GM12878 (cell line): ENCODE data around the gene B3GAT1. TPM values are rescaled to one million over a fixed set of nuclear protein-coding genes. Genes with fewer than 3 reads are reported as not detected.

Experiments
- ATAC-seq: fragments of 200-7000 bp; cut with Tn5 transposase; 3 replicates; pipeline ENCODE4 v1.9.1; 2020; ENCODE audit warnings: mild to moderate bottlenecking, moderate library complexity
- BruUV-seq: library from RNA; stranded (reverse); fragments of 400-500 nt; replicated peaks from 2 replicates; lab custom pipeline; 2021; lab: Mats Ljungman, UMichigan
- CTCF ChIA-PET: fragments of 300-600 bp; sonication (Branson Sonifier 250); formaldehyde crosslinking; extraction: SDS; loops from one replicate; lab custom pipeline; 2021; ENCODE audit warnings: inconsistent platforms; lab: Yijun Ruan, JAX
- POLR2A ChIA-PET: fragments of 350-600 bp; formaldehyde crosslinking; extraction: SDS; loops from one replicate; lab custom pipeline; 2021; ENCODE audit warnings: inconsistent platforms; lab: Charles Lee
- RAD21 ChIA-PET: fragments of 300-600 bp; sonication (Branson Sonifier 250); formaldehyde crosslinking; loops from one replicate; lab custom pipeline; 2023; ENCODE audit warnings: antibody characterized with exemption; ENCODE audit not compliant: unreplicated experiment; lab: Charles Lee
- SMC1A ChIA-PET: fragments of 300-600 bp; sonication (Branson Sonifier 250); formaldehyde crosslinking; loops from one replicate; lab custom pipeline; 2023; ENCODE audit not compliant: unreplicated experiment, uncharacterized antibody; lab: Charles Lee
- DNase-seq: peaks from one replicate; pipeline ENCODE4 v3.0.0-alpha.2; 2011; ENCODE audit warnings: low read depth, low spot score
- FAIRE-seq: peaks from 3 replicates; lab custom pipeline; 2011; peaks lifted over from hg19 to GRCh38; lab: Jason Lieb, UNC
- H2AFZ ChIP-seq: 2 replicates; pipeline ENCODE4 v1.6.0; 2011; ENCODE audit warnings: low read depth, low read length, control low read depth; ENCODE audit not compliant: control insufficient read depth
- H3K27ac ChIP-seq: 2 replicates; pipeline ENCODE4 v1.5.1; 2011; ENCODE audit warnings: control low read depth; ENCODE audit not compliant: control insufficient read depth, insufficient read depth
- H3K27me3 ChIP-seq, 2 experiments: replicated peaks in 1 of 2; 2 replicates each; pipeline versions ENCODE4 v1.6.0 to v1.6.1; 2011; ENCODE audit warnings: low read length in 1 of 2; ENCODE audit not compliant: control insufficient read depth in 2 of 2, insufficient read depth in 2 of 2
- H3K36me3 ChIP-seq, 2 experiments: 2 replicates each; pipeline ENCODE4 v1.5.1; 2011; ENCODE audit warnings: low read length in 1 of 2; ENCODE audit not compliant: control insufficient read depth in 2 of 2, insufficient read depth in 2 of 2
- H3K4me1 ChIP-seq: 2 replicates; pipeline ENCODE4 v1.6.1; 2011; ENCODE audit warnings: mild to moderate bottlenecking, low read length, moderate library complexity, mixed read lengths; ENCODE audit not compliant: control insufficient read depth, insufficient read depth
- H3K4me2 ChIP-seq: 2 replicates; pipeline ENCODE4 v1.6.0; 2011; ENCODE audit warnings: control low read depth; ENCODE audit not compliant: control insufficient read depth, insufficient read depth
- H3K4me3 ChIP-seq: fragments of 200-600 bp; sonication (generic); 2 replicates; pipeline ENCODE4 v1.5.1; 2016
- H3K79me2 ChIP-seq: 2 replicates; pipeline ENCODE4 v1.6.0; 2011; ENCODE audit warnings: low read length; ENCODE audit not compliant: control insufficient read depth, insufficient read depth
- H3K9ac ChIP-seq: 2 replicates; pipeline ENCODE4 v1.8.0; 2011; ENCODE audit warnings: low read length, control low read depth, mixed read lengths; ENCODE audit not compliant: control insufficient read depth, insufficient read depth
- H3K9me3 ChIP-seq: replicated peaks from 3 replicates; pipeline ENCODE4 v1.5.1; 2011; ENCODE audit warnings: mild to moderate bottlenecking, low read length; ENCODE audit not compliant: control insufficient read depth, insufficient read depth
- H4K20me1 ChIP-seq: 2 replicates; pipeline ENCODE4 v1.6.0; 2011; ENCODE audit not compliant: control insufficient read depth, insufficient read depth
- BMI1 ChIP-seq: fragments of 450-650 bp; IDR thresholded peaks from 2 replicates; pipeline ENCODE4 v1.6.1; 2016; ENCODE audit warnings: mild to moderate bottlenecking, moderate library complexity, borderline replicate concordance
- BRCA1 ChIP-seq: IDR thresholded peaks from 2 replicates; pipeline ENCODE4 v1.6.1; 2011; ENCODE audit warnings: low read depth, low read length, improper control_type of control experiment
- CBX5 ChIP-seq: sonication (generic); IDR thresholded peaks from 2 replicates; pipeline ENCODE4 v1.6.1; 2016; ENCODE audit warnings: low read depth, moderate library complexity, mild to moderate bottlenecking, inconsistent platforms
- GATAD2B ChIP-seq: fragments of 450-650 bp; conservative IDR thresholded peaks from 2 replicates; pipeline ENCODE4 v1.6.1; 2017; ENCODE audit warnings: low read depth, mild to moderate bottlenecking, moderate library complexity
- HCFC1 ChIP-seq: fragments of 150-350 bp; IDR thresholded peaks from 2 replicates; pipeline ENCODE4 v1.6.1; 2014; ENCODE audit warnings: low read length
- HDAC6 ChIP-seq: fragments of 200-600 bp; sonication (generic); IDR thresholded peaks from one replicate; pipeline ENCODE4 v1.8.0; 2017; ENCODE audit warnings: antibody characterized with exemption; ENCODE audit not compliant: unreplicated experiment
- JUND ChIP-seq: IDR thresholded peaks from 2 replicates; pipeline ENCODE4 v1.6.1; 2012; ENCODE audit warnings: low read depth, mild to moderate bottlenecking, low read length, improper control_type of control experiment, moderate library complexity
- KAT2A ChIP-seq: conservative IDR thresholded peaks from 2 replicates; pipeline ENCODE4 v1.6.1; 2011; ENCODE audit warnings: low read depth, low read length; ENCODE audit not compliant: control insufficient read depth
- MEF2B ChIP-seq: fragments of 450-650 bp; IDR thresholded peaks from 2 replicates; pipeline ENCODE4 v1.6.1; 2018; ENCODE audit warnings: mild to moderate bottlenecking, moderate library complexity; ENCODE audit not compliant: partially characterized antibody, poor library complexity, severe bottlenecking
- POU2F2 ChIP-seq: IDR thresholded peaks from 3 replicates; pipeline ENCODE4 v1.6.1; 2011; ENCODE audit warnings: low read depth, mild to moderate bottlenecking, low read length, borderline replicate concordance
- RB1 ChIP-seq: fragments of 450-650 bp; formaldehyde crosslinking; IDR thresholded peaks from 2 replicates; pipeline ENCODE4 v1.6.1; 2017; ENCODE audit warnings: mild to moderate bottlenecking, borderline replicate concordance
- RFX5 ChIP-seq: IDR thresholded peaks from 2 replicates; pipeline ENCODE4 v1.6.1; 2011; ENCODE audit warnings: low read depth, low read length, improper control_type of control experiment
- SP1 ChIP-seq: IDR thresholded peaks from one replicate; pipeline ENCODE4 v1.6.1; 2011; ENCODE audit warnings: low read depth, low read length
- SREBF2 ChIP-seq: IDR thresholded peaks from 2 replicates; pipeline ENCODE4 v1.6.1; 2012; ENCODE audit warnings: mild to moderate bottlenecking, low read length
- WGBS: methylation state at CpG from one replicate; pipeline ENCODE4 v1.1.6; 2016; ENCODE audit warnings: low lambda C conversion rate; ENCODE audit not compliant: insufficient replicate concordance, insufficient coverage; ENCODE audit errors: missing lambda C conversion rate; 5-methylcytosine and 5-hydroxymethylcytosine counted together
- in situ Hi-C: fragments of 300-500 bp; cut with MboI; formaldehyde crosslinking; loops from 9 replicates; pipeline ENCODE4 v1.14.3; 2018; ENCODE audit warnings: mixed read lengths
- intact Hi-C: fragments of 100-400 bp; cut with micrococcal nuclease; formaldehyde crosslinking; loops from one replicate; pipeline ENCODE4 v1.14.2; 2022; ENCODE audit not compliant: unreplicated experiment
- polyA plus RNA-seq, 11 experiments: library from polyadenylated mRNA; depleted of rRNA in 4 of 11; unstranded in 6 of 11; stranded (reverse) in 5 of 11; fragments of >200 nt; fragmentation: Nextera tagmentation in 4 of 11; fragmentation: Illumina TruSeq in 1 of 11; extraction: Ambion mirVana in 4 of 11; extraction: Trizol in 1 of 11; gene quantifications; 1 replicate in 1 of 11; 2 replicates in 10 of 11; pipeline versions ENCODE4 v1.2.1 to v1.2.3, GENCODE V29; 2011 to 2016; ENCODE audit warnings: inconsistent platforms in 2 of 11, missing spikeins in 2 of 11, low read depth in 1 of 11
- total RNA-seq, 4 experiments: library from RNA; depleted of rRNA in 3 of 4; stranded (reverse); fragments of >200 nt in 3 of 4; fragmentation: Illumina TruSeq in 1 of 4; extraction: Trizol in 1 of 4; gene quantifications; 2 replicates each; pipeline versions ENCODE4 v1.2.1 to v1.2.3, GENCODE V29; 2013 to 2021
- TF ChIP-seq, protein P1 (sequence below): IDR thresholded peaks from 2 replicates; pipeline ENCODE4 v1.6.1; 2011; ENCODE audit warnings: low read depth, low read length, improper control_type of control experiment, borderline replicate concordance
- TF ChIP-seq, protein P2 (sequence below): fragments of 450-650 bp; IDR thresholded peaks from 2 replicates; pipeline ENCODE4 v1.6.1; 2016; ENCODE audit warnings: mild to moderate bottlenecking
- TF ChIP-seq, protein P3 (sequence below): fragments of 450-650 bp; IDR thresholded peaks from 2 replicates; pipeline ENCODE4 v1.6.1; 2014; ENCODE audit warnings: mild to moderate bottlenecking
- TF ChIP-seq, protein P4 (sequence below): fragments of 150-350 bp; IDR thresholded peaks from 2 replicates; pipeline ENCODE4 v1.6.1; 2014; ENCODE audit warnings: mild to moderate bottlenecking, low read depth, low read length
- TF ChIP-seq, protein P5 (sequence below): fragments of 150-350 bp; IDR thresholded peaks from 2 replicates; pipeline ENCODE4 v1.6.1; 2016; ENCODE audit warnings: low read depth, low read length

The B3GAT1 gene
- total and polyA plus RNA-seq, 10 of the 15 experiments (the other 5 are each of a cell fraction or from before 2014, with no cell fraction given) = 0.05 TPM; not detected in 9

DNA sequence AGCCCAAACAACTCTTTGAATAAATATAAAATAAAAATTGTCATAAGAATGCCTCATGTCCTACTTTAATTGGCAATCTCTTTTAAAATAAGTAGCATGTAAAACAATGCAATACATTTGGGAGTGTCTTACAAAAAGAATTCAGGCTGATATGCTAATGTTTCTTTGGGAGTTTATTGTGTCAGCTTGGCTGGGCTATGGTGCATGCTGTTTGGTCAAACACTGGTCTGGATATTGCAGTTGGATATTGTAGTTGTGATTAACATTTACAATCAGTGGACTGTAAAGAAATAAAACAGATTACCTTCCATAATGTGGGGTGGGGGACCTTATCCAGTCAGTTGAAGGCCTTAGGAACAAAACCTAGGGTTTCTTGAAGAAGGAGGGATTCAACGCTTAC, 37.0 kb upstream of the B3GAT1 start:
- in situ Hi-C loops (no loop called here), intact Hi-C loops (no loop called here)
- ChIA-PET CTCF (no interaction called here), SMC1A (no interaction called here), RAD21 (no interaction called here), POLR2A (no interaction called here)
- no peaks in the 10 kb centered on the region for H3K36me3 ChIP-seq
- ATAC-seq (no peak), FAIRE-seq (no peak), DNase-seq (no peak)
- no peak overlapping the region for H3K27ac ChIP-seq
- no peaks in the 10 kb centered on the region; the same call in 2 of the 3 replicates for H3K9me3 ChIP-seq
- no peaks in the 10 kb centered on the region for H4K20me1 ChIP-seq
- no peak overlapping the region for H2AFZ ChIP-seq
- no peak overlapping the region for H3K4me2 ChIP-seq
- H3K27me3 ChIP-seq = no peaks in the 10 kb centered on the region; a peak in 1 of 4 replicates
- H3K9ac ChIP-seq = no peak overlapping the region
- no peak overlapping the region for H3K4me3 ChIP-seq
- TF ChIP-seq GATAD2B = no peak
- TF ChIP-seq JUND = no peak
- TF ChIP-seq RFX5 = no peak
- TF ChIP-seq, protein P1, sequence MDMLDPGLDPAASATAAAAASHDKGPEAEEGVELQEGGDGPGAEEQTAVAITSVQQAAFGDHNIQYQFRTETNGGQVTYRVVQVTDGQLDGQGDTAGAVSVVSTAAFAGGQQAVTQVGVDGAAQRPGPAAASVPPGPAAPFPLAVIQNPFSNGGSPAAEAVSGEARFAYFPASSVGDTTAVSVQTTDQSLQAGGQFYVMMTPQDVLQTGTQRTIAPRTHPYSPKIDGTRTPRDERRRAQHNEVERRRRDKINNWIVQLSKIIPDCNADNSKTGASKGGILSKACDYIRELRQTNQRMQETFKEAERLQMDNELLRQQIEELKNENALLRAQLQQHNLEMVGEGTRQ = no peak
- TF ChIP-seq BRCA1 = no peak
- TF ChIP-seq RB1 = no peak
- no peak for TF ChIP-seq KAT2A
- TF ChIP-seq, protein P2, sequence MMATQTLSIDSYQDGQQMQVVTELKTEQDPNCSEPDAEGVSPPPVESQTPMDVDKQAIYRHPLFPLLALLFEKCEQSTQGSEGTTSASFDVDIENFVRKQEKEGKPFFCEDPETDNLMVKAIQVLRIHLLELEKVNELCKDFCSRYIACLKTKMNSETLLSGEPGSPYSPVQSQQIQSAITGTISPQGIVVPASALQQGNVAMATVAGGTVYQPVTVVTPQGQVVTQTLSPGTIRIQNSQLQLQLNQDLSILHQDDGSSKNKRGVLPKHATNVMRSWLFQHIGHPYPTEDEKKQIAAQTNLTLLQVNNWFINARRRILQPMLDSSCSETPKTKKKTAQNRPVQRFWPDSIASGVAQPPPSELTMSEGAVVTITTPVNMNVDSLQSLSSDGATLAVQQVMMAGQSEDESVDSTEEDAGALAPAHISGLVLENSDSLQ = no peak
- no peak for TF ChIP-seq SP1
- no peak for TF ChIP-seq BMI1
- TF ChIP-seq MEF2B = no peak
- no peak for TF ChIP-seq SREBF2
- TF ChIP-seq HDAC6 = no peak
- no peak for TF ChIP-seq HCFC1
- TF ChIP-seq, protein P3, sequence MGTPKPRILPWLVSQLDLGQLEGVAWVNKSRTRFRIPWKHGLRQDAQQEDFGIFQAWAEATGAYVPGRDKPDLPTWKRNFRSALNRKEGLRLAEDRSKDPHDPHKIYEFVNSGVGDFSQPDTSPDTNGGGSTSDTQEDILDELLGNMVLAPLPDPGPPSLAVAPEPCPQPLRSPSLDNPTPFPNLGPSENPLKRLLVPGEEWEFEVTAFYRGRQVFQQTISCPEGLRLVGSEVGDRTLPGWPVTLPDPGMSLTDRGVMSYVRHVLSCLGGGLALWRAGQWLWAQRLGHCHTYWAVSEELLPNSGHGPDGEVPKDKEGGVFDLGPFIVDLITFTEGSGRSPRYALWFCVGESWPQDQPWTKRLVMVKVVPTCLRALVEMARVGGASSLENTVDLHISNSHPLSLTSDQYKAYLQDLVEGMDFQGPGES = no peak
- TF ChIP-seq, protein P4, sequence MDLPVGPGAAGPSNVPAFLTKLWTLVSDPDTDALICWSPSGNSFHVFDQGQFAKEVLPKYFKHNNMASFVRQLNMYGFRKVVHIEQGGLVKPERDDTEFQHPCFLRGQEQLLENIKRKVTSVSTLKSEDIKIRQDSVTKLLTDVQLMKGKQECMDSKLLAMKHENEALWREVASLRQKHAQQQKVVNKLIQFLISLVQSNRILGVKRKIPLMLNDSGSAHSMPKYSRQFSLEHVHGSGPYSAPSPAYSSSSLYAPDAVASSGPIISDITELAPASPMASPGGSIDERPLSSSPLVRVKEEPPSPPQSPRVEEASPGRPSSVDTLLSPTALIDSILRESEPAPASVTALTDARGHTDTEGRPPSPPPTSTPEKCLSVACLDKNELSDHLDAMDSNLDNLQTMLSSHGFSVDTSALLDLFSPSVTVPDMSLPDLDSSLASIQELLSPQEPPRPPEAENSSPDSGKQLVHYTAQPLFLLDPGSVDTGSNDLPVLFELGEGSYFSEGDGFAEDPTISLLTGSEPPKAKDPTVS = no peak
- TF ChIP-seq POU2F2 = no peak
- TF ChIP-seq CBX5 = no peak
- TF ChIP-seq, protein P5, sequence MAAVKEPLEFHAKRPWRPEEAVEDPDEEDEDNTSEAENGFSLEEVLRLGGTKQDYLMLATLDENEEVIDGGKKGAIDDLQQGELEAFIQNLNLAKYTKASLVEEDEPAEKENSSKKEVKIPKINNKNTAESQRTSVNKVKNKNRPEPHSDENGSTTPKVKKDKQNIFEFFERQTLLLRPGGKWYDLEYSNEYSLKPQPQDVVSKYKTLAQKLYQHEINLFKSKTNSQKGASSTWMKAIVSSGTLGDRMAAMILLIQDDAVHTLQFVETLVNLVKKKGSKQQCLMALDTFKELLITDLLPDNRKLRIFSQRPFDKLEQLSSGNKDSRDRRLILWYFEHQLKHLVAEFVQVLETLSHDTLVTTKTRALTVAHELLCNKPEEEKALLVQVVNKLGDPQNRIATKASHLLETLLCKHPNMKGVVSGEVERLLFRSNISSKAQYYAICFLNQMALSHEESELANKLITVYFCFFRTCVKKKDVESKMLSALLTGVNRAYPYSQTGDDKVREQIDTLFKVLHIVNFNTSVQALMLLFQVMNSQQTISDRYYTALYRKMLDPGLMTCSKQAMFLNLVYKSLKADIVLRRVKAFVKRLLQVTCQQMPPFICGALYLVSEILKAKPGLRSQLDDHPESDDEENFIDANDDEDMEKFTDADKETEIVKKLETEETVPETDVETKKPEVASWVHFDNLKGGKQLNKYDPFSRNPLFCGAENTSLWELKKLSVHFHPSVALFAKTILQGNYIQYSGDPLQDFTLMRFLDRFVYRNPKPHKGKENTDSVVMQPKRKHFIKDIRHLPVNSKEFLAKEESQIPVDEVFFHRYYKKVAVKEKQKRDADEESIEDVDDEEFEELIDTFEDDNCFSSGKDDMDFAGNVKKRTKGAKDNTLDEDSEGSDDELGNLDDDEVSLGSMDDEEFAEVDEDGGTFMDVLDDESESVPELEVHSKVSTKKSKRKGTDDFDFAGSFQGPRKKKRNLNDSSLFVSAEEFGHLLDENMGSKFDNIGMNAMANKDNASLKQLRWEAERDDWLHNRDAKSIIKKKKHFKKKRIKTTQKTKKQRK = no peak
- no peaks in the 10 kb centered on the region for H3K4me1 ChIP-seq
- H3K79me2 ChIP-seq = no peaks in the 10 kb centered on the region
- 96% methylated on average over 1 of the region's 1 CpG for WGBS
- BruUV-seq = no TSS peak
